ENCODE data around the gene SBNO2.

GRCh38 chr19:1220477-1220930, 46.4 kb upstream of the SBNO2 start:
- TF ChIP-seq, protein P1, sequence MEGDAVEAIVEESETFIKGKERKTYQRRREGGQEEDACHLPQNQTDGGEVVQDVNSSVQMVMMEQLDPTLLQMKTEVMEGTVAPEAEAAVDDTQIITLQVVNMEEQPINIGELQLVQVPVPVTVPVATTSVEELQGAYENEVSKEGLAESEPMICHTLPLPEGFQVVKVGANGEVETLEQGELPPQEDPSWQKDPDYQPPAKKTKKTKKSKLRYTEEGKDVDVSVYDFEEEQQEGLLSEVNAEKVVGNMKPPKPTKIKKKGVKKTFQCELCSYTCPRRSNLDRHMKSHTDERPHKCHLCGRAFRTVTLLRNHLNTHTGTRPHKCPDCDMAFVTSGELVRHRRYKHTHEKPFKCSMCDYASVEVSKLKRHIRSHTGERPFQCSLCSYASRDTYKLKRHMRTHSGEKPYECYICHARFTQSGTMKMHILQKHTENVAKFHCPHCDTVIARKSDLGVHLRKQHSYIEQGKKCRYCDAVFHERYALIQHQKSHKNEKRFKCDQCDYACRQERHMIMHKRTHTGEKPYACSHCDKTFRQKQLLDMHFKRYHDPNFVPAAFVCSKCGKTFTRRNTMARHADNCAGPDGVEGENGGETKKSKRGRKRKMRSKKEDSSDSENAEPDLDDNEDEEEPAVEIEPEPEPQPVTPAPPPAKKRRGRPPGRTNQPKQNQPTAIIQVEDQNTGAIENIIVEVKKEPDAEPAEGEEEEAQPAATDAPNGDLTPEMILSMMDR (IDR thresholded peaks at IDR 0.05): no peak
- TF ChIP-seq EZH2 (IDR thresholded peaks at IDR 0.05): no peak

Measured in neural progenitor cell (in vitro differentiated cells).